HCT116 (cell line): ENCODE results near the gene OR14A16. TPM values are rescaled to one million over a fixed set of nuclear protein-coding genes. Genes with fewer than 3 reads are reported as not detected.

Experiments
- ATAC-seq: fragments of 200-7000 bp; cut with Tn5 transposase; 2 replicates; pipeline ENCODE4 v1.9.1; 2020; ENCODE audit warnings: mild to moderate bottlenecking, moderate library complexity
- BruUV-seq: library from RNA; stranded (reverse); fragments of 400-500 nt; replicated peaks from 2 replicates; lab custom pipeline; 2021; lab: Mats Ljungman, UMichigan
- CTCF ChIA-PET: fragments of 300-600 bp; sonication (Branson Sonifier 250); formaldehyde crosslinking; loops from one replicate; lab custom pipeline; 2021; ENCODE audit warnings: antibody characterized with exemption; lab: Charles Lee
- POLR2A ChIA-PET: fragments of 300-600, 350-600 bp; sonication (Branson Sonifier 250); formaldehyde crosslinking; loops from one replicate; lab custom pipeline; 2021; ENCODE audit warnings: antibody characterized with exemption; lab: Charles Lee
- RAD21 ChIA-PET, 2 experiments: fragments of 300-600 bp; sonication (Branson Sonifier 250); formaldehyde crosslinking; loops; one replicate each; lab custom pipeline; 2023; ENCODE audit warnings: low total read pairs in 2 of 2; ENCODE audit not compliant: uncharacterized antibody in 2 of 2, unreplicated experiment in 2 of 2, low non-redundant PET in 1 of 2; lab: Charles Lee
- DNase-seq: peaks from one replicate; pipeline ENCODE4 v3.0.0-alpha.2; 2010; ENCODE audit warnings: low read depth, low spot score
- H2AFZ ChIP-seq: fragments of 200-600 bp; shearing (Covaris generic), sonication (generic); 2 replicates; pipeline ENCODE4 v1.6.1; 2017; ENCODE audit warnings: low read depth, mixed run types, mixed read lengths, antibody characterized with exemption, low read length; ENCODE audit not compliant: poor library complexity, severe bottlenecking
- H3K27ac ChIP-seq: 2 replicates; pipeline ENCODE4 v1.5.1; 2012; ENCODE audit warnings: low read depth, low read length
- H3K27me3 ChIP-seq: fragments of 200-600 bp; sonication (generic); 2 replicates; pipeline ENCODE4 v1.6.1; 2016; ENCODE audit warnings: mixed run types, low read length, mixed read lengths; ENCODE audit not compliant: insufficient read depth
- H3K36me3 ChIP-seq, 2 experiments: fragments of 200-500 bp in 1 of 2; fragments of 200-600 bp in 1 of 2; sonication (Bioruptor generic) in 1 of 2; sonication (generic) in 1 of 2; 2 replicates each; pipeline versions ENCODE4 v1.5.1 to v1.6.1; 2014 to 2016; ENCODE audit warnings: low read length in 2 of 2, inconsistent platforms in 1 of 2, mixed read lengths in 1 of 2, mixed run types in 1 of 2; ENCODE audit not compliant: insufficient read depth in 2 of 2, control insufficient read depth in 1 of 2
- H3K4me1 ChIP-seq, 2 experiments: fragments of 200-600 bp in 1 of 2; sonication (generic) in 1 of 2; 2 replicates each; pipeline versions ENCODE4 v1.5.1 to v1.6.1; 2012 to 2017; ENCODE audit warnings: low read length in 2 of 2, inconsistent platforms in 1 of 2, mild to moderate bottlenecking in 1 of 2, mixed read lengths in 1 of 2, mixed run types in 1 of 2, moderate library complexity in 1 of 2; ENCODE audit not compliant: insufficient read depth in 2 of 2, control insufficient read depth in 1 of 2
- H3K4me2 ChIP-seq: fragments of 200-600 bp; sonication (generic); 2 replicates; pipeline ENCODE4 v1.6.1; 2017; ENCODE audit warnings: mixed run types, low read length, mixed read lengths
- H3K4me3 ChIP-seq, 2 experiments: fragments of 200-600 bp in 1 of 2; sonication (generic) in 1 of 2; replicated peaks in 1 of 2; 2 replicates each; pipeline ENCODE4 v1.5.1; 2011 to 2016; ENCODE audit warnings: low read length in 2 of 2, control low read depth in 1 of 2, low read depth in 1 of 2, mild to moderate bottlenecking in 1 of 2, mixed read lengths in 1 of 2, mixed run types in 1 of 2
- H3K79me2 ChIP-seq: fragments of 200-600 bp; sonication (generic); 2 replicates; pipeline ENCODE4 v1.6.1; 2017; ENCODE audit warnings: mild to moderate bottlenecking, mixed run types, low read length, moderate library complexity, mixed read lengths; ENCODE audit not compliant: insufficient read depth
- H3K9ac ChIP-seq: fragments of 200-600 bp; sonication (generic); 2 replicates; pipeline ENCODE4 v1.6.1; 2016; ENCODE audit warnings: low read length, mixed read lengths
- H3K9me2 ChIP-seq: fragments of 200-600 bp; sonication (generic), shearing (Covaris generic); 2 replicates; pipeline ENCODE4 v1.6.1; 2017; ENCODE audit warnings: mixed run types, mild to moderate bottlenecking, moderate library complexity; ENCODE audit not compliant: insufficient read depth
- H3K9me3 ChIP-seq, 2 experiments: fragments of 200-500 bp in 1 of 2; fragments of 200-600 bp in 1 of 2; sonication (Bioruptor generic) in 1 of 2; sonication (generic) in 1 of 2; 2 replicates each; pipeline ENCODE4 v1.6.1; 2014 to 2017; ENCODE audit warnings: low read length in 2 of 2, mixed read lengths in 2 of 2, inconsistent platforms in 1 of 2, low read depth in 1 of 2, mild to moderate bottlenecking in 1 of 2, mixed run types in 1 of 2, moderate library complexity in 1 of 2; ENCODE audit not compliant: control insufficient read depth in 1 of 2, insufficient read depth in 1 of 2
- H4K20me1 ChIP-seq: fragments of 200-600 bp; sonication (generic), shearing (Covaris generic); 2 replicates; pipeline ENCODE4 v1.6.1; 2017; ENCODE audit warnings: mixed run types, mild to moderate bottlenecking, moderate library complexity; ENCODE audit not compliant: insufficient read depth
- EGR1 ChIP-seq: IDR thresholded peaks from 2 replicates; pipeline ENCODE4 v1.6.1; 2012; ENCODE audit warnings: low read depth
- ELF1 ChIP-seq: IDR thresholded peaks from 2 replicates; pipeline ENCODE4 v1.6.1; 2012; ENCODE audit warnings: low read depth, borderline replicate concordance
- EZH2phosphoT487 ChIP-seq: fragments of 200-600 bp; IDR thresholded peaks from 2 replicates; pipeline ENCODE4 v1.6.1; 2018; ENCODE audit warnings: antibody characterized with exemption, borderline replicate concordance
- JUND ChIP-seq: IDR thresholded peaks from 2 replicates; pipeline ENCODE4 v1.6.1; 2012
- POLR2AphosphoS5 ChIP-seq: IDR thresholded peaks from 2 replicates; pipeline ENCODE4 v1.6.1; 2011; ENCODE audit warnings: mild to moderate bottlenecking, low read depth, low read length, moderate library complexity
- SIN3A ChIP-seq: IDR thresholded peaks from 2 replicates; pipeline ENCODE4 v1.6.1; 2012; ENCODE audit warnings: low read depth
- SRF ChIP-seq: IDR thresholded peaks from 2 replicates; pipeline ENCODE4 v1.6.1; 2012; ENCODE audit warnings: low read depth
- YY1 ChIP-seq: IDR thresholded peaks from 2 replicates; pipeline ENCODE4 v1.6.1; 2011; ENCODE audit warnings: low read length, low read depth, moderate library complexity, mild to moderate bottlenecking; ENCODE audit not compliant: insufficient replicate concordance; ENCODE audit errors: extremely low read depth
- intact Hi-C: fragments of 100-400 bp; cut with micrococcal nuclease; formaldehyde crosslinking; loops from 2 replicates; pipeline ENCODE4 v1.10.0; 2022
- total RNA-seq: library from RNA; stranded (reverse); gene quantifications from one replicate; pipeline ENCODE4 v1.2.1, GENCODE V29; 2021; ENCODE audit not compliant: unreplicated experiment

The OR14A16 gene
- total RNA-seq, 1 experiment from 2014 or later, result not detected

DNA sequence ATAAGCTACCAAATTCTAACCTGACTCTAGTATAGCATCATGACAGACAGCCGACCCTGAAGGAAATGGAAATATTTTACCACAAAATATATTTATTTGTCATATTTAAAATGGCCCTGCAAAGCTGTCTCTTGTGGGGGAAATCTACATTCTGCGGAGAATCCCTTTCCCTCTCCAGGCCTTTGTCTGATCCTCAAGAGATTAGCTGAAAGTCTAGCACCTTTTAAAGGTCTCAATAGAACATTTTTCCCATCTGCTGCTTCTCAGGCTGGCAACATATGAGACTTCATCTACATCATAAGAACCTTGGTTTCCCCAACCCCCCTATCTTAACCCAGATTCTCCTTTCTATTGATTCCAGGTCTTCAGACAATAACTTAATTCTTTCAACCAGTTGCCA is 19.5 kb upstream of the OR14A16 start:
- CTCF ChIA-PET, result no interaction called here
- Histone ChIP-seq H3K27ac (no peak overlapping the region), H3K4me3 (no peak overlapping the region), H3K4me1 (no peaks in the 10 kb centered on the region), H3K79me2 (no peaks in the 10 kb centered on the region), H3K4me2 (no peak overlapping the region), H2AFZ (no peak overlapping the region), H3K9me2 (no peaks in the 10 kb centered on the region), H3K9ac (no peak overlapping the region), H3K9me3 (peaks cover 10% of the 10 kb centered on the region in 2 experiments; a peak in 2 of 4 replicates), H3K27me3 (no peaks in the 10 kb centered on the region), H3K36me3 (no peaks in the 10 kb centered on the region), H4K20me1 (no peaks in the 10 kb centered on the region)
- TF ChIP-seq POLR2AphosphoS5, result no peak
- TF ChIP-seq ELF1, result no peak
- TF ChIP-seq EGR1, result no peak
- no peak for TF ChIP-seq SRF
- BruUV-seq, result no TSS peak
- DNase-seq, result no peak
- POLR2A ChIA-PET, result no interaction called here
- RAD21 ChIA-PET, result no interaction called here
- no peak for ATAC-seq
- intact Hi-C loops, result no loop called here

DNA sequence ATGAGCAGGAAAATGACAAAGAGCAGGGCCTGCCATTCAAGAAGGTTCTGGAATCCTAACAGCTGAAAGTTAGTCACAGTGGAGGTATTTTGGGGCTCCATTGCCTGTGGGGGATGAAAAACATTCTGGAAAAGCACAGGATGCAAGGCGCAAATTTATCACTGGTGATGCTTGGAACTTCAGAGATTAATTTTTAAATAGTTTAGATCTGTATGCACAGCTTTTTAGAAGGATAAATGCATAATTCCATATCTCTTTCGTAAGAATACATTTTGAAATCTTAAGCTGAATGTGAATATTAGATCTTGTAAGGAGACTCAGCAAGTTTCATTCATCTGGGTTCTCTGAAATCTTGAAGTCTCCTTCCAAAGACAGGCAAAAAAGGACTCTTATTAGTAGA is 17.9 kb upstream of the OR14A16 start, which contains the start of gene OR11L1:
TSS of gene OR11L1 (minus strand) at position 101 of the 400 bp plus-strand sequence. CDS start at position 101, 0 bp downstream.
- ChIA-PET POLR2A (no interaction called here), CTCF (no interaction called here), RAD21 (no interaction called here)
- Histone ChIP-seq H3K9ac (no peak within 1 kb of the TSS), H2AFZ (no peak within 1 kb of the TSS), H3K4me3 (no peak within 1 kb of the TSS), H3K9me3 (peaks cover 3 to 12% of the 10 kb centered on the region in 2 experiments; a peak in 2 of 4 replicates), H3K4me2 (no peak within 1 kb of the TSS), H3K36me3 (no peaks in the 10 kb centered on the region), H3K27ac (no peak within 1 kb of the TSS), H3K79me2 (no peaks in the 10 kb centered on the region), H4K20me1 (no peaks in the 10 kb centered on the region), H3K9me2 (no peaks in the 10 kb centered on the region), H3K4me1 (no peaks in the 10 kb centered on the region), H3K27me3 (no peaks in the 10 kb centered on the region)
- intact Hi-C loops, result no loop called here
- ATAC-seq (no peak), DNase-seq (no peak)
- no TSS peak for BruUV-seq
- TF ChIP-seq ELF1 (no peak), EZH2phosphoT487 (no peak), YY1 (no peak), SIN3A (no peak), JUND (no peak)
